ENCODE data around the gene ROR2.
"Not testable (repeated sequence)": the region's sequence is repeated elsewhere in the genome, so short reads cannot be mapped to it uniquely, and the experiment has no call there.

The ROR2 gene

DNA sequence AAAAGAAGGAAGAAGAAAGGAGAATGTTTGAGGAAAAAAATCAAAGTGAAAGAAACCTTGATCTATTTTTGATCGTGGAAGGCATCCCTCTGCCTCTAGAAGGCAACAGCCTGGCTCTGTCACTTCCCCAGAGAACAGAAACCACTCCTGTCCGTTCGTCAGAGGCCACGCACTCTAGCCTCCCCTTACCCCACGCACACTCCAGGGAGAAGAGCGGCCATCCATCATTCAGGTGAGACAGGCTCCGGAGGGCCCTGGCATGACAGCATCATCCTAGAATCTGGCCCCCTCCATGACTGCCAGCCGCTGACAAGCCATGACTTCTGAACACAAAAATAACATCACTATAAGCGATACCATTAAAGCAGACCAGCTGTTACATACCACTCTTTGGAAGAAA is 135.8 kb downstream of the ROR2 start:
- DNase-seq, result no peak

DNA sequence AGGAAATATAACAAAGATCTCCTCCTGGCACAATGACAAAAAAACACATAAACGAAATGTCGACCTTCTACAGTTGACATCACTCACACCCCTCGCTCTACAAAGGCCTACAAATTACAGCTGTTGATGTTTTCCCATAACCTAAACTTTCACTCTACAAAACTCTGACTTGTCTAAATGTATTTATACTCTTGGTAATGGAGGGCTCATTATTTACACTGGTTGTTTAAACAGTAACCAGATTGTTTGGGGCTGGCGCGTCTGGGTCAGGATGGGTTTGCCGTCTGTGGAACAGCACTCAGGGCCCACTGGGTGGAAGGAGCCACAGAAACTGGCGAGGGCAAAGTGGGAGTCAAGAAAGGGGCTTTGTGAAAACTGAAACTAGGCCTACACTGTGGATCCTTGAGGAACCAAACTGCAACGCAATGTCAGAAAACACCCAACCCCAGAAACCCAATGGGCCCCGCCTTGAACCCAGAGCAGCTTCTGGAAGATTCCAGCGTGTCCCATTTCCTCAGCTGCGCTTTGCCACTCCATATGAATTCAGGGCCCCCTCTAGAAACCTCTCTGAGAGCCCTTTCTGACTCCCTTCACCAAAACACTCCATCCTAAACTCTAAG is 136.7 kb downstream of the ROR2 start:
- DNase-seq, result no peak

DNA sequence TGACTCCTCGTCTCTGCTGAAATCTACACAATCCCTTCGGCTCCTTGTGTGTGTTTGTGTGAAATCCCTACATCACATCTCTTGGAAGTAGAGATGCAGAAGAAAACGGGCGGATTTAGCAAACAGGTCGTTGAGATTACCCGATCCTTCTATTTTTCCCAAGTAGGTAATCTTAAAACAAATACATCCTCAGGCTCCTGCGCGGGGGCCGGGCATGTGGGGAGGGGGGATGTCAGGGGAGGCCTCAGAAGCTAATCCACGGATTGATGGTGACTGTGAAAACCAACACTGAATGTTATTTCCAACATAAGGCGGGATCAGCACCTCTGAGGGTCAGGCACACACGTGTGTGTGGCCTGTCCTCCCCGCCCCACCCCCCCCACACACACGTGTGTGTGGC is 137.8 kb downstream of the ROR2 start:
- no peak for DNase-seq

DNA sequence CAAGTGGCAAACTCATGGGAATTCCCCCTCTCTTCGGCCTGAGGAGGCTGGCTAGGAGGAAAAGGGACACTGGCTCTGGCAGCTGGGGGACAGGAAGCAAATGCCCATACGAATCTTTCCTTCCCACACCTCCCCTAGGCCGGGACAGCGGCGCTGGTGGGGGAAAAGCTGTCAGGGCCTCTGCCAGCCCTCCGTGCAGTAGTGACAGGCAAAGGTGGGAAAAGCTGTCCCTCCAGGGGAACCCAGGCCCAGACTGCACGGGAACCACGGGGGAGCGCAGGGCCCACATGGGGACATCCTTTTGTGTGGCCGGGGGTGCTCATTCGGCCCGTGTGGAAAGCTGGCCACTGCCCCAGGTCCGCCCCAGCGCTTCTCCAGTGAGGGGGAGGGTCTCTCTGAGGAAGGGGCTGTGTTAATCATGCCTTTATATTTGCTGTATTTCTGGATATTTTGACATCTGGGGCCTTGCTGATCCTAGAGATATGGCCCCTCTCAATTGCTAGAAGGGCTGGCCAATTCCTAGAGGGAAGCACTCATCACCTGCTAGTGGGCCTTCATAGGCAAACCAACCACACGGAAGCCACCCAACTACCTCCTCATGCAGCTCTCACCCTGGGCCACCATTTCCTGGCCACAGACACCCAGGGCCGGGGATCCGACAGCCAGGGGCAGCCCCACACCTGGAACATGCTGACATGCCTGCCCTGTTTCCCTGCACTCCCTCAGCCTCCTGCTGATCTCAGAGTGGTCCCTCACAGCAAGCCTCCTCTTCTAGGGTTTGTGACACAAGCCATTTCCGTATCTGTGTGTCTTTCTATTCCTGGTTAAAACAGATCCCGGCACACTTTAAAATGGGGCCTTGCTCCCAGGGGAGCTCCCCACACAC is 138.8 kb downstream of the ROR2 start:
- DNase-seq, result no peak

DNA sequence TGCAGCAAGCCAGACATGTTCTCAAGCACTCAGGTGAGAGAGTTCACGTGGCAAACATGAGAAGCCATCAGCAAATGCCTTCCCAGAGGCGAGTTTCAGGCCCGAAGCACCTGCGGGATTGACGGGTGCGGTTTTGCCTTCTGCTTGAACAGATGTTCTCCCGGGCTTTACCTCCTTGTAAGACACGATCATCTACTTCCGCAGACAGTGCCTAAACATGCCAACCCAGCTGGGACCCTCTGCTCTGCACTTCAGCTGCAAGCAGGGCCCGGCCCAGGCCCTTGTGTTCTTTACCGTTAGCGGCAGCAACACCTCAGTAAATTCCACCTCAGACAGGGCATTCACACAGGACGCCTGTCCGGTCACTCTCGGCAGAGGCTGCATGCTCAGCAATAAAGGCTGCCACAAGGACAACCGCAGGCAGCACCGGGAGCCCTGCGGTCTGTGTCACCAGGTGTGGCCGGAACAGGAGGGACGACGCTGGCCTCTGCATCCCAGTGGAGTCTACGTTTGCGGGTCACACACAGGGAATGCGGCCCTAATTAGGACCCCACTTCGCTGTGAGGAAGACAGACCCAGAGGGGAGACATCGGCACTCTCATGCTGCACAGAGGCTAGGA is 139.6 kb downstream of the ROR2 start:
- no peak for DNase-seq

DNA sequence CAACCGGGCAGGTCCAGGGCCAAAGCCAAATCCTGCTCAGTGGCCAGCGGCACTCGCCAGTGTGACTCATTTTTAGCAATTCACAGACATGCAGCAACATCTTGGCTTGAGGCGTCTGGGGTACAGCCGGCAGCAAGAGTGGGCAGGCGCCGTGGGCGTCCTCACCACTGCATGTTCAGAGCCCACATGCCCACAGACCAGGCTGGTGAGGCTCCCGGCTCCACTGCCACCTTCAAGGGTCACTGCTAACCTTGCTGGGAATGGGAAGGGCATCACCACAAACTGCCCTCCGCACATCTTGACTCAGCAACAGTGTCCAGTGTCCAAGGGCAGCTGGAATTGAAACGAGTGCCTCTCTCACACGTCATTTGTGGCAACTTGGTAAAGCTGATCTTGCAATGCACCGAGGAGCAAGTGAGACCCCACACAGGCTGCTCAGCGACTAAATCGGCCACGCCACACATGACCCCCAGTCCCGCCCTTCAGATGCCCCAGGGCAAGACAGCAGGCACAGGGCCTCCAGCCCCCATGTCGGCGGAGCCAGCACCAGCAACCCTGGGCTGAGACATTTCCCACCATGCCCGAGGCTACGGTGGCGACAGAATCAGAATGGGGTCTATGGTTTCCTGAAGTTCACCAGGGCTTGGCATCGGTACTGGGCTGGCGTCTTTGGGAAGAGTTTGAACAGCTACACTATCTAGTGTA is 140.3 kb downstream of the ROR2 start:
- no peak for DNase-seq

GRCh38 chr9:91807643-91808246 is 142.3 kb downstream of the ROR2 start:
- DNase-seq, result no peak

DNA sequence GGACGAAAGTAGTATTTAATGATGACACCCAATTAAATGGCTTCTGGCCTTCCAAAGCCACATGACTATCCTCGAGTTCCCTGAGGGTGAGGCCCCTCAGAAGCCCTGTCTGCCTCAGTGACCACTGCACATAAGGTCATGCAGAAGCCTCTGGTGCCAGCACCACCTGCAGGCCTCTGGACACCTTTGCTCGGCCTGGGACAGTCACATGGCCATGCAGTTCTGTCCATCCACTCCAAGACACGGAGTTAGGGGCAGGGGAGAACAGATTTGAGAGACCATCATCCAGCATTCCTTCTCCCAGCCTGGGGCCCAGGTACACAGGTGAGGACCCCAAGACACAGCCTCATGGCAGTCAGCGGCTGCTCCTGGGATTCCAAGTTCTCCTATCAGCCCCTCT is 145.0 kb downstream of the ROR2 start:
- DNase-seq, result no peak

GRCh38 chr9:91803970-91804752 is 145.9 kb downstream of the ROR2 start:
- no peak for DNase-seq

- no peak for DNase-seq
These were observed 146.7 kb downstream of the ROR2 start for GRCh38 chr9:91803151-91803940.

- no peak for DNase-seq
These were observed 147.6 kb downstream of the ROR2 start for GRCh38 chr9:91802391-91802790.

GRCh38 chr9:91800473-91801030 is 149.5 kb downstream of the ROR2 start:
- DNase-seq, result no peak

GRCh38 chr9:91799113-91799744 is 150.8 kb downstream of the ROR2 start:
- DNase-seq, result no peak

GRCh38 chr9:91798273-91799112 is 151.5 kb downstream of the ROR2 start:
- DNase-seq, result not testable (repeated sequence)

GRCh38 chr9:91797517-91797916 is 152.5 kb downstream of the ROR2 start:
- DNase-seq, result not testable (repeated sequence)

DNA sequence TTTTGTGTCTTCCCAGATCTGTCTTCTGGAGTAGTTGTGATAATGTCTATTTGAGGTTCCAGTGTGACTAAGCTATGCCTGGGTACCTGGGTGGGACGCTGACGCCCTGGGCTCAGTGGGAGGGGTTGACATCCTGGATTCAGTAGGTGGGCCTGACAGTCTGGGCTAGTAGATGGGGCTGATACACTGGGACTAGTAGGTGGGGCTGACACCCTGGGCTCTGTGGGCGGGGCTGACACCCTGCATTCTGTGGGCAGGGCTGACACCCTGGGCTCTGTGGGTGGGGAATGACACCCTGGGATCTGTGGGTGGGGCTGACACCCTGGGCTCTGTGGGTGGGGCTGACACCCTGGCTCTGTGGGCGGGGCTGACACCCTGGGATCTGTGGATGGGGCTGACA is 153.5 kb downstream of the ROR2 start:
- DNase-seq, result not testable (repeated sequence)

DNA sequence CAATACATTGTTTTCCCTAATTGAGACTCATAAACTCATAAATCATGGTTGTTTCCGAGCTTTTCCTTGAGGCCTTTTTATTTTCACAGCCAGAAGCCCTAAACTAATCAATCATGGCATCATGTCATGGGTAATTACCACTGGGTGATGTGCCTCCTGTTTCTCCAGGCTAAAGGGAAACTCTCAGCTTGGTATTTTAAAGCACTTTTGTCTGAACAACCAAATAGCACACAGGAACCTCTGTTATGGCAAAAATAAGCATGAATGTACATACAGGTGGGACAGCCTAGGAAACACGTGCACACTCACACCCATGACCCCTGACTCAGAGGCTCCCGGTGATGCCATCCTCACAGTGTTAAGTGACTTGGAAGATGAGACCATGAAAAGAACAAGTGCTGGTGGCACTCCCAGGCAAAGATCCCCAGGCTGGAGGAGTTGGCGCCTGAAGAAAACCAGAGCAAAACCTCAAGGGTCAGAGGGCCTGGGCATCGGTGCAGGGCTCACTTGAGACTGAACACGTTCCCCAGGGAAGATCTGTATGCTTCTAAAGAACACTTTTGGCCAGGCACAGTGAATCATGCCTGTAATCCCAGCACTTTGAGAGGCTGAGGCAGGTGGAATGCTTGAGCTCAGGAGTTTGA is 154.3 kb downstream of the ROR2 start:
- peak; percentile 44 to 56 for DNase-seq

DNA sequence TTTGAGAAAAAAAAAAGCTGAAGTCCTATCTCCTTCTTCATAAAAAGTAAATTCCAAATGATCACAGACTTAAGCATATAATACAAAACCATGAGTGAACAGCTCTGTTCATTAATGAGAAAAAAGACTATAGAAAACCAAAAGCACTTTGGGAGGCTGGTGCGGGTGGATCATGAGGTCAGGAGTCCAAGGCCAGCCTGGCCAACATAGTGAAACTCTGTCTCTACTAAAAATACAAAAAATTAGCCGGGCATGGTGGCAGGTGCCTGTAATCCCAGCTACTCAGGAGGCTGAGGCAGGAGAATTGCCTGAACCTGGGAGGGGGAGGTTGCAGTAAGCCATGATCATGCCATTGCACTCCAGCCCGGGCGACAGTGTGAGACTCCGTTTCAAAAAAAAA is 156.7 kb downstream of the ROR2 start:
- not testable (repeated sequence) for DNase-seq

DNA sequence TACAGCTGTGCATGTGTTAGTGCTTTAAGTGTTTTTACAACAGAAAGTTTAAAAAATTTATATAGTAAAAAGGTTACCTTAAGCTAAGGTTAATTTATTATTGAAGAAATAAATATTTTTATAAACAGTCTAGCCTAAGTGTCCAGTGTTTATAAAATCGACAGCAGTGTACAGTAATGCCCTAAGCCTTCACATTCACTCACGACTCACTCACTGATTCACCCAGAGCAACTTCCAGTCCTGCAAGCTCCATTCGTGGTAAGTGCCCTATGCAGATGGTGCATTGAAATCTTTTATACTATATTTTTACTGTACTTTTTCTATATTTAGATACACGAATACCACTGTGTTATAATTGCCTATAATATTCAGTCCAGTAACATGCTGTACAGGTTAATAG is 159.1 kb downstream of the ROR2 start:
- DNase-seq, result no peak
